Activated CD4-positive, alpha-beta T cell treated with anti-CD3 and anti-CD28 coated beads for 36 hours (primary cell): ENCODE results near the gene MYDGF. TPM values are rescaled to one million over a fixed set of nuclear protein-coding genes. Genes with fewer than 3 reads are reported as not detected.

Experiments used
- ATAC-seq: fragments of 200-7000 bp; cut with Tn5 transposase; one replicate; pipeline ENCODE4 v1.10.0; 2021; ENCODE audit warnings: mild to moderate bottlenecking, moderate library complexity
- CTCF ChIA-PET: fragments of 350-600 bp; sonication (Branson Sonifier 250); formaldehyde crosslinking; loops from one replicate; lab custom pipeline; 2021; ENCODE audit warnings: antibody characterized with exemption; lab: Charles Lee
- POLR2A ChIA-PET: fragments of 350-600 bp; sonication (Branson Sonifier 250); formaldehyde crosslinking; loops from one replicate; lab custom pipeline; 2021; ENCODE audit warnings: antibody characterized with exemption, inconsistent platforms; lab: Charles Lee
- DNase-seq: peaks from one replicate; pipeline ENCODE4 v3.0.0-alpha.2; 2020
- H3K27ac Mint-ChIP-seq: one replicate; pipeline ENCODE4 v1.8.0; 2021; ENCODE audit warnings: mixed read lengths
- H3K27me3 Mint-ChIP-seq: one replicate; pipeline ENCODE4 v1.8.0; 2021; ENCODE audit warnings: mixed read lengths
- H3K36me3 Mint-ChIP-seq: one replicate; pipeline ENCODE4 v1.8.0; 2021; ENCODE audit warnings: low read depth, mixed read lengths
- H3K4me1 Mint-ChIP-seq: one replicate; pipeline ENCODE4 v1.8.0; 2021; ENCODE audit warnings: mixed read lengths
- H3K4me3 Mint-ChIP-seq: one replicate; pipeline ENCODE4 v1.8.0; 2021; ENCODE audit warnings: mild to moderate bottlenecking, moderate library complexity, mixed read lengths
- H3K9me3 Mint-ChIP-seq: one replicate; pipeline ENCODE4 v1.8.0; 2021; ENCODE audit warnings: low read depth, mixed read lengths
- intact Hi-C, 2 experiments: fragments of 100-400 bp; cut with DNase I in 1 of 2; cut with micrococcal nuclease in 1 of 2; formaldehyde crosslinking; loops; one replicate each; pipeline versions ENCODE4 v1.14.2 to v1.15.1; 2022 to 2024; cut with DNase I, micrococcal nuclease
- total RNA-seq, 2 experiments: library from RNA; stranded (reverse); gene quantifications; one replicate each; pipeline ENCODE4 v1.2.3, GENCODE V29; 2021

The MYDGF gene
- total RNA-seq, 2 experiments from 2014 or later: 34.7 to 53.8 TPM

DNA sequence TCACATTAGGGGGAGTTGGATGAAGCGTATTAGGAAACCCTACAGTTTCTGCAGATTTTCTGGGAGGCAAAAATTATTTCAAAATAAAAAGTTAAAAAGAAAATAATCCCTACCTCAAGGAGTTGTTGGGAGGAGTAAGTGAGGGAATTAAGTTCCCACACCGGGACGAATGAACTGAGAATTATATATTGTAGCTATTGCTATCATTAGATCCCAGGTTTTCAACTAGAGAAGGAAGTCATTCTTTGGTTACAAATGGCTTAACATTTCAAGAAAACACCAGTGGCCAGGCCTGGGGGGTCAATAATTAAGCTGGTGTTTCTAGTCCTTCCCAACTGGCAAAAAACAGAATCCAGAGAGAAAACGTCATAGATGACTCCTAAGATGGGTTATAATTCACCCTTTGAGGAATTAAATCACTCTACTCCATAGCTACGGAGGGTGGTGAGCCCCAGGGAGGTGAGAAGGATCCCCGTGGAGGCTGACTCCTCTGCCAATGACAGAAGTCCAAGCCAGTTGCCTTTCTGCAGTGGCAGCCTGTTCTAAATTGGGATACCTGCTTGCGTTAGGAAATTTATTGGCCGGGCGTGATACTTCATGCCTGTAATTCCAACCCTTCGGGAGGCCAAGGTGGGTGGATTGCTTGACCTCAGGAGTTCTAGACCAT lies 1.2 kb upstream of the MYDGF start:
- DNase-seq (no peak), ATAC-seq (no peak)
- ChIA-PET CTCF (interaction anchor here (0.6 to 1.2 kb wide), 2 partner anchors 35 to 38 kb away, joined by 3 to 4 read pairs; no protein-coding TSS in a partner anchor), POLR2A (interaction anchor here (0.6 kb wide), 1 partner anchor 8 kb away, joined by 4 read pairs; no protein-coding TSS in a partner anchor)
- no peaks in the 10 kb centered on the region for H3K9me3 Mint-ChIP-seq
- no peak overlapping the region for H3K27ac Mint-ChIP-seq
- peaks cover 18% of the 10 kb centered on the region for H3K4me1 Mint-ChIP-seq
- intact Hi-C loops: loop anchor here in 1 of 2 experiments (2.0 kb wide), 1 partner anchor 329 kb away; the partner anchor contains the start of gene MPND
- H3K27me3 Mint-ChIP-seq: no peaks in the 10 kb centered on the region
- H3K4me3 Mint-ChIP-seq: peak overlapping the region; percentile 30
- peaks cover 21% of the 10 kb centered on the region for H3K36me3 Mint-ChIP-seq

GRCh38 chr19:4664642-4665041 lies 5.5 kb downstream of the MYDGF start:
- no peak for DNase-seq
- Mint-ChIP-seq H3K27me3 (no peaks in the 10 kb centered on the region), H3K9me3 (no peaks in the 10 kb centered on the region), H3K27ac (no peak overlapping the region), H3K4me1 (peaks cover 16% of the 10 kb centered on the region), H3K36me3 (peaks cover 30% of the 10 kb centered on the region), H3K4me3 (no peak overlapping the region)
- ATAC-seq: no peak
- POLR2A ChIA-PET: no interaction called here
- intact Hi-C loops: no loop called here
- CTCF ChIA-PET: interaction anchor here (0.6 to 0.9 kb wide), 2 partner anchors 28 to 71 kb away, joined by 3 to 4 read pairs; no protein-coding TSS in a partner anchor

GRCh38 chr19:4662812-4663211 lies 7.3 kb downstream of the MYDGF start:
- DNase-seq (no peak), ATAC-seq (no peak)
- H3K4me1 Mint-ChIP-seq: no peaks in the 10 kb centered on the region
- no peak overlapping the region for H3K4me3 Mint-ChIP-seq
- no peaks in the 10 kb centered on the region for H3K27me3 Mint-ChIP-seq
- no peak overlapping the region for H3K27ac Mint-ChIP-seq
- CTCF ChIA-PET: no interaction called here
- intact Hi-C loops: no loop called here
- POLR2A ChIA-PET: interaction anchor here (0.5 kb wide), 1 partner anchor 245 kb away, joined by 4 read pairs; no protein-coding TSS in a partner anchor
- H3K9me3 Mint-ChIP-seq: no peaks in the 10 kb centered on the region
- H3K36me3 Mint-ChIP-seq: peaks cover 20% of the 10 kb centered on the region

DNA sequence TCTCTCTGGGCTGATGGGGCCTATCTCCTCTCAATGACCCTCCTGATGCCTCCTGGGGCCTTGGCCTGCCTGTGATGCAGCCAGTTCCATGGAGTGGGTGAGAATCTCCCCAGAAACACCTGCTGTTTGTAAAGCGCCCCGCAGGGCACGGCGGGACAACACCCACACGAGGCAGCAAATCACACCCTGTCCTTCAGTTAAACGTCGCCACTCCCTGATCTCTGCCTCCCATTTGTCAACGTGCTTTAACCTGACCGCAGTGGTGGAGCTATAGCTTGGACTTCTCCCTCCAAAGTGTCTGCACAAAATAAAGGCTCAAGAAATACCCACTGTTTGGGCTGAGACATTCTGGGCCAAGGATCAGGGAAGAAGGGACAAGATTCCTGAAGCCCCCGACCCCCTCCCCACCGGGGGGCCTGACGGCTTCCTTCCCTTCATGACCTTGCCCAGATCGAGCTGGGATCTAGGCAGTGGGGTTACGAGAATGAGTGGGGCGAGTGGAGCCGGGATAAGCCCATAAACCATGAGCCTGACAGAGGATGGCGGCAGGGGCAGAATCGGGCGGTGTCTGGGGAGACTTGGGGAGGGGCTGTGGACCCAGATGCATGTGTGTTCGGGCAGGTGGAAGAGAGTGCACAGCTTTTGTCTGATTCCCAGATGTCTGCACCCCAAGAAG lies 8.0 kb downstream of the MYDGF start:
- intact Hi-C loops: no loop called here
- H3K27ac Mint-ChIP-seq: no peak overlapping the region
- CTCF ChIA-PET: no interaction called here

GRCh38 chr19:4660993-4661392 lies 9.1 kb downstream of the MYDGF start:
- peaks cover 13% of the 10 kb centered on the region for H3K36me3 Mint-ChIP-seq
- H3K4me3 Mint-ChIP-seq: no peak overlapping the region
- POLR2A ChIA-PET: no interaction called here
- no peak for DNase-seq
- H3K4me1 Mint-ChIP-seq: no peaks in the 10 kb centered on the region
- no peaks in the 10 kb centered on the region for H3K27me3 Mint-ChIP-seq
- H3K27ac Mint-ChIP-seq: no peak overlapping the region
- H3K9me3 Mint-ChIP-seq: no peaks in the 10 kb centered on the region
- CTCF ChIA-PET: no interaction called here
- intact Hi-C loops: no loop called here
- peak; percentile 28 for ATAC-seq

More for the DNA sequence above, 8.0 kb downstream of the MYDGF start:
- Mint-ChIP-seq H3K27me3 (no peaks in the 10 kb centered on the region), H3K4me3 (no peak overlapping the region), H3K36me3 (peaks cover 17% of the 10 kb centered on the region), H3K9me3 (no peaks in the 10 kb centered on the region), H3K4me1 (no peaks in the 10 kb centered on the region)
- ATAC-seq: no peak
- no peak for DNase-seq
- POLR2A ChIA-PET: interaction anchor here (0.5 kb wide), 1 partner anchor 246 kb away, joined by 4 read pairs; no protein-coding TSS in a partner anchor

- Mint-ChIP-seq H3K36me3 (peaks cover 13% of the 10 kb centered on the region), H3K27ac (no peak overlapping the region), H3K4me1 (no peaks in the 10 kb centered on the region), H3K4me3 (no peak overlapping the region), H3K27me3 (no peaks in the 10 kb centered on the region), H3K9me3 (no peaks in the 10 kb centered on the region)
- POLR2A ChIA-PET: interaction anchor here (0.6 kb wide), 1 partner anchor 85 kb away, joined by 5 read pairs; no protein-coding TSS in a partner anchor
- ATAC-seq (peak; percentile 67), DNase-seq (peak; percentile 54)
- CTCF ChIA-PET: interaction anchor here (1.4 kb wide), 1 partner anchor 22 kb away, joined by 3 read pairs; no protein-coding TSS in a partner anchor
- intact Hi-C loops: no loop called here
These were observed 9.9 kb downstream of the MYDGF start for GRCh38 chr19:4660181-4660791.

GRCh38 chr19:4657835-4658234 lies 12.3 kb downstream of the MYDGF start:
- DNase-seq (no peak), ATAC-seq (no peak)
- H3K36me3 Mint-ChIP-seq: peaks cover 21% of the 10 kb centered on the region
- H3K4me1 Mint-ChIP-seq: no peaks in the 10 kb centered on the region
- POLR2A ChIA-PET: no interaction called here
- H3K27ac Mint-ChIP-seq: no peak overlapping the region
- no peaks in the 10 kb centered on the region for H3K27me3 Mint-ChIP-seq
- intact Hi-C loops: no loop called here
- CTCF ChIA-PET: no interaction called here
- H3K9me3 Mint-ChIP-seq: no peaks in the 10 kb centered on the region
- no peak overlapping the region for H3K4me3 Mint-ChIP-seq

DNA sequence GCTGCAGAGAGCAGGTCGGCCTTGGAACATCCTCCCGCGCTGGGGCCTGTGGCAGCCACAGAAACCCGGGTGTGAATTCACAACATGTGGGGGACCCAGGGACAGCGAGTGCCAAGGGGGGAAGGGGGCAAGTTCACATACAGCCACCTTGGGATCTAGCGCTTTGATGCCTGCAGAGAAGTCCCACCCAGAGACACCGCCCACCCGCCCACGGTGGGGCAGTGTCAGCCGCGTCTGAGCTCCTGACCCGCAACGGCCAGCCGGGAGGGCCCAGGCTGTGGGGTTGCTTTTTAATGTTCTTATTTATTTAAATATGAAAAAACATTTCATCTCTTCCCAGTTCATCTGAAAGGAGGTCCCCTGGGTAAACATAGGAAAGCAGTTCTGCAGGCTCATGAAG lies 12.9 kb downstream of the MYDGF start:
- POLR2A ChIA-PET: no interaction called here
- Mint-ChIP-seq H3K27me3 (no peaks in the 10 kb centered on the region), H3K4me1 (no peaks in the 10 kb centered on the region), H3K36me3 (peaks cover 21% of the 10 kb centered on the region), H3K4me3 (no peak overlapping the region), H3K9me3 (no peaks in the 10 kb centered on the region), H3K27ac (no peak overlapping the region)
- ATAC-seq (no peak), DNase-seq (no peak)
- intact Hi-C loops: no loop called here
- CTCF ChIA-PET: no interaction called here

DNA sequence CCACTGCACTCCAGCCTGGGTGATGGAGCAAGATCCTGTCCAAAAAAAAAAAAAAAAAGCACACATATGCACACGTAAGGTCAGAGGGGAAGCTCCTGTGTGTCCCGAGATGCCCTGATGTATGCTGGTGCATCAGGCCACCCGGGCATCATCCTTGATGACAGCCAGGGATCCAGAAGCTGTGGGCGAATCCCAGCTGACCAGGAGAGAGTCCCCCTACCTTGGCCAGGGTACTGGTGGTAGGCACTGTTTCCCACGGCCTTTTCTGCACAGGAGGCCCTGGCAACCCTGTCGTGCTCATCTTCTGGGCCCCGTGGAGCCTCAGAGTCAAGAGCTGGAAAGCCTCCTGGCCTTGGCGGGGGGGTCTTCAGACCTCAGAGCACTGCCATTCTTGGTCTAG lies 14.0 kb downstream of the MYDGF start:
- Mint-ChIP-seq H3K9me3 (no peaks in the 10 kb centered on the region), H3K27ac (no peak overlapping the region), H3K27me3 (no peaks in the 10 kb centered on the region), H3K4me1 (no peaks in the 10 kb centered on the region), H3K4me3 (no peak overlapping the region), H3K36me3 (peaks cover 21% of the 10 kb centered on the region)
- no peak for DNase-seq
- ChIA-PET POLR2A (interaction anchor here (1.0 kb wide), 1 partner anchor 286 kb away, joined by 3 read pairs; no protein-coding TSS in a partner anchor), CTCF (no interaction called here)
- intact Hi-C loops: no loop called here
- ATAC-seq: no peak

GRCh38 chr19:4654437-4655361 lies 15.4 kb downstream of the MYDGF start:
- DNase-seq (no peak), ATAC-seq (peak; percentile 12)
- Mint-ChIP-seq H3K9me3 (no peaks in the 10 kb centered on the region), H3K27ac (no peak overlapping the region), H3K4me1 (no peaks in the 10 kb centered on the region), H3K27me3 (no peaks in the 10 kb centered on the region), H3K36me3 (peaks cover 16% of the 10 kb centered on the region), H3K4me3 (no peak overlapping the region)
- intact Hi-C loops: no loop called here
- POLR2A ChIA-PET: interaction anchor here (1.0 kb wide), 1 partner anchor 285 kb away, joined by 3 read pairs; no protein-coding TSS in a partner anchor
- CTCF ChIA-PET: interaction anchor here (0.6 to 0.7 kb wide), 2 partner anchors 62 to 106 kb away, joined by 3 to 4 read pairs; no protein-coding TSS in a partner anchor
